H1 (cell line): Measurements from ENCODE around the gene WFIKKN1. TPM values are rescaled to one million over a fixed set of nuclear protein-coding genes. Genes with fewer than 3 reads are reported as not detected.

ENCODE experiments used
- ATF2 ChIP-seq: IDR thresholded peaks from 2 replicates; pipeline ENCODE4 v1.6.1; 2012; ENCODE audit warnings: low read length, inconsistent platforms
- polyA plus RNA-seq, 7 experiments: library from polyadenylated mRNA; depleted of rRNA in 3 of 7; stranded (reverse) in 5 of 7; unstranded in 2 of 7; fragments of >200 nt in 5 of 7; fragments of 200-250 nt in 2 of 7; gene quantifications; 1 replicate in 5 of 7; 2 replicates in 1 of 7; 4 replicates in 1 of 7; pipeline versions ENCODE4 v1.2.1 to v1.2.3, GENCODE V29; 2011 to 2013; ENCODE audit warnings: missing spikeins in 2 of 7, mixed read lengths in 2 of 7
- total RNA-seq: library from RNA; stranded (reverse); fragmentation: NEBNext Ultra II Directional; extraction: Animal tissue kit (Norgen Biotek cat#: 25700); gene quantifications from 2 replicates; pipeline ENCODE4 v1.2.1, GENCODE V29; 2021
- TF ChIP-seq, protein P1 (sequence below): IDR thresholded peaks from 2 replicates; pipeline ENCODE4 v1.6.1; 2012; ENCODE audit warnings: inconsistent platforms

WFIKKN1 gene
- total and polyA plus RNA-seq, 2 of the 8 experiments (the other 6 are each of a cell fraction or from before 2014, with no cell fraction given): 11.4 to 15.8 TPM

GRCh38 chr16:678209-678857 lies 47.5 kb downstream of the WFIKKN1 start (continued):
- TF ChIP-seq, protein P1, sequence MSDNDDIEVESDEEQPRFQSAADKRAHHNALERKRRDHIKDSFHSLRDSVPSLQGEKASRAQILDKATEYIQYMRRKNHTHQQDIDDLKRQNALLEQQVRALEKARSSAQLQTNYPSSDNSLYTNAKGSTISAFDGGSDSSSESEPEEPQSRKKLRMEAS: no peak
- TF ChIP-seq ATF2: no peak
